HEK293 (cell line): ENCODE results near the gene GCNT4.

Source experiments
- PRDM1 ChIP-seq: fragments of 450-650 bp; formaldehyde crosslinking; IDR thresholded peaks from 2 replicates; pipeline ENCODE4; 2016; ENCODE audit warnings: missing biosample characterization, missing genetic modification characterization
- TCF7L2 ChIP-seq: IDR thresholded peaks from 2 replicates; pipeline ENCODE4 v1.6.1; 2011; ENCODE audit warnings: low read depth, mild to moderate bottlenecking, inconsistent platforms, low read length, moderate library complexity, borderline replicate concordance
- YY1 ChIP-seq: fragments of 450-650 bp; formaldehyde crosslinking; IDR thresholded peaks from 2 replicates; pipeline ENCODE4 v1.5.1; 2018; ENCODE audit warnings: missing biosample characterization, missing genetic modification characterization
- ZBTB17 ChIP-seq: fragments of 450-650 bp; formaldehyde crosslinking; IDR thresholded peaks from 2 replicates; pipeline ENCODE4 v1.5.1; 2016; ENCODE audit warnings: missing biosample characterization, missing genetic modification characterization
- ZNF133 ChIP-seq: fragments of 450-650 bp; formaldehyde crosslinking; IDR thresholded peaks from 2 replicates; pipeline ENCODE4 v1.5.1; 2016; ENCODE audit warnings: missing biosample characterization, missing genetic modification characterization
- ZNF274 ChIP-seq, 2 experiments: fragments of 200-500 bp in 1 of 2; fragments of 450-650 bp in 1 of 2; sonication (Bioruptor generic) in 1 of 2; formaldehyde crosslinking in 1 of 2; IDR thresholded peaks; 2 replicates each; pipeline versions ENCODE4 v1.5.1 to v1.6.1; 2014 to 2016; ENCODE audit warnings: borderline replicate concordance in 1 of 2, inconsistent platforms in 1 of 2, low read length in 1 of 2, missing biosample characterization in 1 of 2, missing genetic modification characterization in 1 of 2
- ZNF473 ChIP-seq: fragments of 450-650 bp; formaldehyde crosslinking; IDR thresholded peaks from 2 replicates; pipeline ENCODE4 v1.5.1; 2017; ENCODE audit warnings: missing biosample characterization, missing genetic modification characterization
- ZNF514 ChIP-seq: fragments of 450-650 bp; formaldehyde crosslinking; IDR thresholded peaks from 2 replicates; pipeline ENCODE4 v1.5.1; 2016; ENCODE audit warnings: missing biosample characterization, missing genetic modification characterization
- ZNF521 ChIP-seq: fragments of 450-650 bp; formaldehyde crosslinking; IDR thresholded peaks from 2 replicates; pipeline ENCODE4 v1.5.1; 2017; ENCODE audit warnings: missing biosample characterization, mild to moderate bottlenecking, missing genetic modification characterization
- ZNF596 ChIP-seq: fragments of 450-650 bp; IDR thresholded peaks from 2 replicates; pipeline ENCODE4 v1.5.0; 2018; ENCODE audit warnings: missing biosample characterization, mild to moderate bottlenecking, missing genetic modification characterization, moderate library complexity
- ZNF660 ChIP-seq: fragments of 450-650 bp; IDR thresholded peaks from 2 replicates; pipeline ENCODE4 v1.5.1; 2018; ENCODE audit warnings: missing biosample characterization, mild to moderate bottlenecking, missing genetic modification characterization
- ZNF701 ChIP-seq: fragments of 450-650 bp; formaldehyde crosslinking; IDR thresholded peaks from 2 replicates; pipeline ENCODE4 v1.5.1; 2016; ENCODE audit warnings: missing biosample characterization, missing genetic modification characterization
- ZNF704 ChIP-seq: fragments of 450-650 bp; formaldehyde crosslinking; IDR thresholded peaks from 2 replicates; pipeline ENCODE4 v1.5.1; 2016; ENCODE audit warnings: missing biosample characterization, missing genetic modification characterization
- TF ChIP-seq, protein P1 (sequence below): fragments of 450-650 bp; formaldehyde crosslinking; IDR thresholded peaks from 2 replicates; pipeline ENCODE4 v1.5.1; 2016; ENCODE audit warnings: missing biosample characterization, missing genetic modification characterization

DNA sequence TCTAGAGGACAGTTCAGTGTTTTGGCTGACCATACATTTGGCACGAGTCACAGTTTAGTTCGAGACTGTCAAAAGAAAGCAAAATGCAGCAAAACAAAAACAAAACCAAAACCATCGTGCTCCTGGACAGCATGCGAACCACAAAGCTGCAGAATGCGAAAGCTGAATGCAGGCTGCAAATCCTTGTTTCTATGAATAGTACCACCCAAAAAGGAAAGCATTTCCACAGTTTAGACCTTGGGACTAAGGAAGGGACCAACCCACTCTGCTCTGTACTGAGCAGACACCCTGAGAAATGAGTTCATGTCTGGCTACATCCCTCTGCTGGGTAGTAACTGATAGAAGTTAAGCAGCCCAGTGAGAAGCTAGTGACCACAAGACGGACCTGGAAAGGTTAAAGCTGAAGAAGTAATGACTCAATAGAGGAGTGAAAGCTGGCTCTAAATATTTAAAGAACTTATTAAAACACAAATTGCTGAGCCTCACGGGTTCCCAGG is 3.9 kb downstream of the GCNT4 start:
- TF ChIP-seq, protein P1, sequence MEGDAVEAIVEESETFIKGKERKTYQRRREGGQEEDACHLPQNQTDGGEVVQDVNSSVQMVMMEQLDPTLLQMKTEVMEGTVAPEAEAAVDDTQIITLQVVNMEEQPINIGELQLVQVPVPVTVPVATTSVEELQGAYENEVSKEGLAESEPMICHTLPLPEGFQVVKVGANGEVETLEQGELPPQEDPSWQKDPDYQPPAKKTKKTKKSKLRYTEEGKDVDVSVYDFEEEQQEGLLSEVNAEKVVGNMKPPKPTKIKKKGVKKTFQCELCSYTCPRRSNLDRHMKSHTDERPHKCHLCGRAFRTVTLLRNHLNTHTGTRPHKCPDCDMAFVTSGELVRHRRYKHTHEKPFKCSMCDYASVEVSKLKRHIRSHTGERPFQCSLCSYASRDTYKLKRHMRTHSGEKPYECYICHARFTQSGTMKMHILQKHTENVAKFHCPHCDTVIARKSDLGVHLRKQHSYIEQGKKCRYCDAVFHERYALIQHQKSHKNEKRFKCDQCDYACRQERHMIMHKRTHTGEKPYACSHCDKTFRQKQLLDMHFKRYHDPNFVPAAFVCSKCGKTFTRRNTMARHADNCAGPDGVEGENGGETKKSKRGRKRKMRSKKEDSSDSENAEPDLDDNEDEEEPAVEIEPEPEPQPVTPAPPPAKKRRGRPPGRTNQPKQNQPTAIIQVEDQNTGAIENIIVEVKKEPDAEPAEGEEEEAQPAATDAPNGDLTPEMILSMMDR (tag by site-specific recombination) = no peak
- TF ChIP-seq TCF7L2 (no peak), PRDM1 (tag by site-specific recombination) (no peak), ZNF514 (no peak), ZNF133 (tag by site-specific recombination) (no peak), ZNF596 (tag by site-specific recombination) (no peak), ZNF274 (IDR thresholded peaks at IDR 0.05; ENCODE audit: low read length) (no peak), ZNF274 (tag by site-specific recombination; IDR thresholded peaks at IDR 0.05; ENCODE audit: borderline replicate concordance) (no peak), ZNF660 (tag by site-specific recombination) (no peak), ZNF704 (tag by site-specific recombination) (no peak), ZNF521 (tag by site-specific recombination) (no peak), ZBTB17 (tag by site-specific recombination) (no peak), YY1 (tag by site-specific recombination) (no peak), ZNF701 (no peak), ZNF473 (tag by site-specific recombination) (no peak)
